Duodenal mucosa (tissue), 2 donors: ENCODE results near the gene CDH13.
A peak's percentile ranks its signal among the peaks of the same experiment; 100 is the strongest.

Source experiments
- H3K27ac ChIP-seq: one replicate; pipeline ENCODE4 v1.7.0; 2013; ENCODE audit warnings: low read depth, low read length
- H3K27me3 ChIP-seq, 2 donors: one replicate each; pipeline ENCODE4 v1.7.0; 2013; ENCODE audit warnings: low read length in 2 of 2, control low read depth in 1 of 2; ENCODE audit not compliant: insufficient read depth in 2 of 2, control insufficient read depth in 1 of 2
- H3K36me3 ChIP-seq, 2 donors: one replicate each; pipeline ENCODE4 v1.7.0; 2013; ENCODE audit warnings: low read length in 2 of 2, control low read depth in 1 of 2; ENCODE audit not compliant: insufficient read depth in 2 of 2, control insufficient read depth in 1 of 2
- H3K4me1 ChIP-seq, 2 donors: one replicate each; pipeline ENCODE4 v1.7.0; 2013; ENCODE audit warnings: low read length in 2 of 2, control low read depth in 1 of 2; ENCODE audit not compliant: insufficient read depth in 2 of 2, control insufficient read depth in 1 of 2
- H3K4me3 ChIP-seq, 2 donors: one replicate each; pipeline ENCODE4 v1.7.0; 2013; ENCODE audit warnings: low read length in 2 of 2, low read depth in 1 of 2
- H3K9ac ChIP-seq, 2 donors: one replicate each; pipeline ENCODE4 v1.7.0; 2013; ENCODE audit warnings: low read length in 2 of 2, low read depth in 1 of 2
- H3K9me3 ChIP-seq, 2 donors: one replicate each; pipeline ENCODE4 v1.7.0; 2013; ENCODE audit warnings: low read length in 2 of 2, control low read depth in 1 of 2; ENCODE audit not compliant: control insufficient read depth in 1 of 2

Gene CDH13

GRCh38 chr16:82626791-82627261 is at the start of gene CDH13:
CDH13 (plus strand) TSS chr16:82626969.
- no peak within 1 kb of the TSS for H3K27ac ChIP-seq

GRCh38 chr16:82580298-82580890 is 46.4 kb upstream of the CDH13 start:
- H3K4me1 ChIP-seq: peaks cover 0 to 9% of the 10 kb centered on the region in 2 donors
- H3K4me3 ChIP-seq: no peak overlapping the region
- H3K9me3 ChIP-seq: no peaks in the 10 kb centered on the region
- H3K9ac ChIP-seq: no peak overlapping the region
- peaks cover 0 to 2% of the 10 kb centered on the region in 2 donors for H3K27me3 ChIP-seq
- no peak overlapping the region for H3K27ac ChIP-seq
- H3K36me3 ChIP-seq: no peaks in the 10 kb centered on the region

More at GRCh38 chr16:82626791-82627261, at the start of gene CDH13:
- peak within 1 kb of the TSS in 1 of 2 donors; percentile 4 for H3K9ac ChIP-seq
- H3K36me3 ChIP-seq: no peaks in the 10 kb centered on the region
- peaks cover 53 to 58% of the 10 kb centered on the region in 2 donors for H3K27me3 ChIP-seq
- H3K9me3 ChIP-seq: no peaks in the 10 kb centered on the region
- H3K4me3 ChIP-seq: peak within 1 kb of the TSS; percentile 55 to 56
- peaks cover 7 to 9% of the 10 kb centered on the region in 2 donors for H3K4me1 ChIP-seq

GRCh38 chr16:82582975-82583374 is 43.8 kb upstream of the CDH13 start:
- Histone ChIP-seq H3K9ac (no peak overlapping the region), H3K27me3 (peaks cover 0 to 2% of the 10 kb centered on the region in 2 donors), H3K9me3 (no peaks in the 10 kb centered on the region), H3K4me3 (no peak overlapping the region), H3K4me1 (peaks cover 0 to 9% of the 10 kb centered on the region in 2 donors), H3K27ac (no peak overlapping the region), H3K36me3 (no peaks in the 10 kb centered on the region)

DNA sequence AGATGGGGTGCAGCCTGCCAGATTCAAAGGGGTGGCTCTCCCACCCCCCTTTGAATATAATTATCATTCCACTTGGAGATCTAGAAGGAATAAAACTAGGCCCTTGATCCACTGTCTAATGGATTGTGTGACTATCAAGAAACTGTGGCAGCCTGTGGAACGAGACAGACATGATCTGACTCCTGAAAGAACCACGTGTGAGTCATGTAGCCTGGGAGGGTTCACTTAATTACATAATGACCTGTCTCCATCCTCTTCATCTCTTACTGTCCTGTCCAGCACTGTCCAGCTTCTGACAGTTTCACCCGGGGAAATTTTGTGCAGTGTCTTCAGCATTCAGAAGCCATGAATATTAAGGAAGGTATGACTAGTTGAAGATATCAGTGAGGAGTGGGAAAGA is 43.3 kb upstream of the CDH13 start:
- no peak overlapping the region for H3K4me3 ChIP-seq
- H3K36me3 ChIP-seq: no peaks in the 10 kb centered on the region
- H3K4me1 ChIP-seq: peaks cover 0 to 9% of the 10 kb centered on the region in 2 donors
- no peak overlapping the region for H3K27ac ChIP-seq
- H3K9ac ChIP-seq: no peak overlapping the region
- peaks cover 0 to 2% of the 10 kb centered on the region in 2 donors for H3K27me3 ChIP-seq
- H3K9me3 ChIP-seq: no peaks in the 10 kb centered on the region

GRCh38 chr16:82584553-82585152 is 42.1 kb upstream of the CDH13 start:
- H3K36me3 ChIP-seq: no peaks in the 10 kb centered on the region
- H3K9me3 ChIP-seq: no peaks in the 10 kb centered on the region
- H3K27me3 ChIP-seq: peaks cover 0 to 2% of the 10 kb centered on the region in 2 donors
- H3K4me3 ChIP-seq: no peak overlapping the region
- H3K27ac ChIP-seq: no peak overlapping the region
- H3K9ac ChIP-seq: no peak overlapping the region
- peaks cover 0 to 9% of the 10 kb centered on the region in 2 donors for H3K4me1 ChIP-seq

GRCh38 chr16:82585675-82586074 is 41.1 kb upstream of the CDH13 start:
- H3K4me3 ChIP-seq: no peak overlapping the region
- H3K9me3 ChIP-seq: no peaks in the 10 kb centered on the region
- no peak overlapping the region for H3K27ac ChIP-seq
- no peaks in the 10 kb centered on the region for H3K36me3 ChIP-seq
- H3K27me3 ChIP-seq: peaks cover 0 to 2% of the 10 kb centered on the region in 2 donors
- no peak overlapping the region for H3K9ac ChIP-seq
- no peaks in the 10 kb centered on the region for H3K4me1 ChIP-seq

- H3K27me3 ChIP-seq: peaks cover 0 to 2% of the 10 kb centered on the region in 2 donors
- H3K36me3 ChIP-seq: no peaks in the 10 kb centered on the region
- no peak overlapping the region for H3K27ac ChIP-seq
- H3K9me3 ChIP-seq: no peaks in the 10 kb centered on the region
- H3K9ac ChIP-seq: no peak overlapping the region
- H3K4me3 ChIP-seq: no peak overlapping the region
- H3K4me1 ChIP-seq: no peaks in the 10 kb centered on the region
Observed at GRCh38 chr16:82586130-82586529, 40.6 kb upstream of the CDH13 start.

- H3K9me3 ChIP-seq: no peaks in the 10 kb centered on the region
- H3K36me3 ChIP-seq: no peaks in the 10 kb centered on the region
- no peaks in the 10 kb centered on the region for H3K27me3 ChIP-seq
- H3K27ac ChIP-seq: no peak overlapping the region
- H3K4me1 ChIP-seq: no peaks in the 10 kb centered on the region
- H3K9ac ChIP-seq: no peak overlapping the region
- H3K4me3 ChIP-seq: no peak overlapping the region
Observed at GRCh38 chr16:82587289-82587688, 39.5 kb upstream of the CDH13 start.

- Histone ChIP-seq H3K9me3 (no peaks in the 10 kb centered on the region), H3K27ac (no peak overlapping the region), H3K27me3 (no peaks in the 10 kb centered on the region), H3K4me3 (no peak overlapping the region), H3K4me1 (no peaks in the 10 kb centered on the region), H3K36me3 (no peaks in the 10 kb centered on the region), H3K9ac (no peak overlapping the region)
Observed at GRCh38 chr16:82589407-82589806, 37.4 kb upstream of the CDH13 start.

- H3K27ac ChIP-seq: no peak overlapping the region
Observed at GRCh38 chr16:82594114-82594513, 32.7 kb upstream of the CDH13 start.

More at GRCh38 chr16:82594114-82594513, 32.7 kb upstream of the CDH13 start:
- Histone ChIP-seq H3K4me3 (no peak overlapping the region), H3K36me3 (no peaks in the 10 kb centered on the region), H3K9me3 (peaks cover 0 to 4% of the 10 kb centered on the region in 2 donors), H3K4me1 (no peaks in the 10 kb centered on the region), H3K27me3 (no peaks in the 10 kb centered on the region), H3K9ac (no peak overlapping the region)
